H1 (cell line): ENCODE results near the gene ACKR2. TPM values are rescaled to one million over a fixed set of nuclear protein-coding genes. Genes with fewer than 3 reads are reported as not detected.

ENCODE experiments used
- CTCF ChIA-PET: fragments of 300-600 bp; sonication (Branson Sonifier 250); formaldehyde crosslinking; loops from one replicate; lab custom pipeline; 2021; ENCODE audit not compliant: partially characterized antibody; lab: Charles Lee
- POLR2A ChIA-PET: fragments of 300-600 bp; sonication (Branson Sonifier 250); formaldehyde crosslinking; loops from one replicate; lab custom pipeline; 2021; ENCODE audit warnings: inconsistent platforms; ENCODE audit not compliant: partially characterized antibody; lab: Charles Lee
- DNase-seq, 2 experiments: peaks; one replicate each; pipeline versions ENCODE4 v3.0.0 to v3.0.0-alpha.2; 2010 to 2022; ENCODE audit warnings: low spot score in 2 of 2, low read depth in 1 of 2, mixed read lengths in 1 of 2
- FAIRE-seq: peaks from 2 replicates; lab custom pipeline; 2011; peaks lifted over from hg19 to GRCh38; lab: Jason Lieb, UNC
- H2AFZ ChIP-seq: 2 replicates; pipeline ENCODE4 v1.8.1; 2012; ENCODE audit warnings: low read length, inconsistent platforms
- H2AK5ac ChIP-seq: 2 replicates; pipeline ENCODE4 v1.6.1; 2013; ENCODE audit warnings: low read depth, low read length
- H2BK120ac ChIP-seq: replicated peaks from 2 replicates; pipeline ENCODE3; 2013; ENCODE audit warnings: low read depth, low read length, inconsistent platforms
- H2BK12ac ChIP-seq: 2 replicates; pipeline ENCODE4 v1.6.1; 2013; ENCODE audit warnings: low read depth, low read length
- H2BK15ac ChIP-seq: 2 replicates; pipeline ENCODE4 v1.6.1; 2013; ENCODE audit warnings: low read length
- H2BK20ac ChIP-seq: 2 replicates; pipeline ENCODE4 v1.6.1; 2013; ENCODE audit warnings: low read length
- H2BK5ac ChIP-seq: 2 replicates; pipeline ENCODE4 v1.6.1; 2013; ENCODE audit warnings: low read depth, low read length
- H3K14ac ChIP-seq: 2 replicates; pipeline ENCODE4 v1.6.1; 2013; ENCODE audit warnings: inconsistent platforms; ENCODE audit not compliant: insufficient read length
- H3K18ac ChIP-seq: 2 replicates; pipeline ENCODE4 v1.6.1; 2013; ENCODE audit warnings: low read length; ENCODE audit errors: extremely low read depth
- H3K23ac ChIP-seq: 2 replicates; pipeline ENCODE4 v1.6.1; 2013; ENCODE audit warnings: inconsistent platforms; ENCODE audit not compliant: insufficient read length
- H3K23me2 ChIP-seq: 2 replicates; pipeline ENCODE4 v1.6.1; 2013; ENCODE audit warnings: low read depth, low read length
- H3K27ac ChIP-seq: 2 replicates; pipeline ENCODE4 v1.6.1; 2011; ENCODE audit warnings: low read depth, low read length, inconsistent platforms
- H3K27me3 ChIP-seq, 4 experiments: replicated peaks in 1 of 4; 1 replicate in 1 of 4; 2 replicates in 3 of 4; pipeline versions ENCODE4 v1.6.1 to v1.8.1; 2011 to 2013; ENCODE audit warnings: low read length in 3 of 4, mild to moderate bottlenecking in 3 of 4, inconsistent platforms in 2 of 4, mixed read lengths in 2 of 4, moderate library complexity in 1 of 4; ENCODE audit not compliant: control insufficient read depth in 3 of 4, insufficient read depth in 3 of 4; ENCODE audit errors: extremely low read depth in 1 of 4
- H3K36me3 ChIP-seq, 4 experiments: 2 replicates each; pipeline versions ENCODE4 v1.6.1 to v1.8.1; 2011 to 2013; ENCODE audit warnings: mild to moderate bottlenecking in 4 of 4, low read length in 3 of 4, moderate library complexity in 2 of 4, control low read depth in 1 of 4, inconsistent platforms in 1 of 4; ENCODE audit not compliant: insufficient read depth in 4 of 4, control insufficient read depth in 2 of 4
- H3K4ac ChIP-seq: replicated peaks from 2 replicates; pipeline ENCODE3; 2013; ENCODE audit warnings: low read length, low read depth, mixed read lengths, inconsistent platforms; ENCODE audit not compliant: insufficient read length
- H3K4me1 ChIP-seq, 4 experiments: replicated peaks in 1 of 4; 1 replicate in 1 of 4; 2 replicates in 3 of 4; pipeline versions ENCODE4 v1.6.1 to v1.8.1; 2011 to 2013; ENCODE audit warnings: low read length in 3 of 4, inconsistent platforms in 2 of 4, mixed read lengths in 1 of 4; ENCODE audit not compliant: insufficient read depth in 4 of 4, control insufficient read depth in 3 of 4
- H3K4me2 ChIP-seq, 2 experiments: 2 replicates each; pipeline versions ENCODE4 v1.6.1 to v1.8.1; 2011 to 2013; ENCODE audit warnings: low read depth in 2 of 2, low read length in 2 of 2, control low read depth in 1 of 2, inconsistent platforms in 1 of 2, mild to moderate bottlenecking in 1 of 2; ENCODE audit not compliant: insufficient read depth in 1 of 2
- H3K4me3 ChIP-seq, 4 experiments: fragments of 200-600, 300-600 bp in 1 of 4; sonication (generic), shearing (Covaris generic), sonication (Bioruptor Twin) in 1 of 4; 2 replicates each; pipeline versions ENCODE4 v1.5.1 to v1.8.1; 2011 to 2016; ENCODE audit warnings: low read length in 4 of 4, low read depth in 3 of 4, control low read depth in 2 of 4, inconsistent platforms in 2 of 4, mild to moderate bottlenecking in 2 of 4, mixed read lengths in 1 of 4, moderate library complexity in 1 of 4; ENCODE audit not compliant: insufficient read depth in 2 of 4; ENCODE audit errors: extremely low read depth in 1 of 4
- H3K56ac ChIP-seq: replicated peaks from 2 replicates; pipeline ENCODE3; 2013; ENCODE audit warnings: low read depth, mild to moderate bottlenecking, mixed read lengths, low read length, inconsistent platforms; ENCODE audit not compliant: insufficient read length
- H3K79me1 ChIP-seq: 2 replicates; pipeline ENCODE4 v1.6.1; 2013; ENCODE audit warnings: low read depth, low read length, control low read depth
- H3K79me2 ChIP-seq, 2 experiments: 2 replicates each; pipeline versions ENCODE4 v1.6.1 to v1.8.1; 2012 to 2013; ENCODE audit warnings: low read length in 2 of 2, mild to moderate bottlenecking in 2 of 2, inconsistent platforms in 1 of 2; ENCODE audit not compliant: insufficient read depth in 2 of 2, control insufficient read depth in 1 of 2
- H3K9ac ChIP-seq, 4 experiments: replicated peaks in 1 of 4; 1 replicate in 1 of 4; 2 replicates in 3 of 4; pipeline versions ENCODE4 v1.6.1 to v1.8.1; 2011 to 2013; ENCODE audit warnings: low read depth in 3 of 4, low read length in 3 of 4, control low read depth in 2 of 4, mild to moderate bottlenecking in 2 of 4, moderate library complexity in 2 of 4, inconsistent platforms in 1 of 4; ENCODE audit errors: extremely low read depth in 1 of 4
- H3K9me3 ChIP-seq, 2 experiments: 2 replicates each; pipeline versions ENCODE4 v1.6.1 to v1.8.1; 2012 to 2013; ENCODE audit warnings: mild to moderate bottlenecking in 2 of 2, moderate library complexity in 2 of 2, control low read depth in 1 of 2, inconsistent platforms in 1 of 2, low read depth in 1 of 2, low read length in 1 of 2, mixed read lengths in 1 of 2; ENCODE audit not compliant: insufficient read depth in 2 of 2
- H4K20me1 ChIP-seq, 2 experiments: replicated peaks in 1 of 2; 2 replicates each; pipeline versions ENCODE3 to v1.8.1; 2011 to 2013; ENCODE audit warnings: inconsistent platforms in 2 of 2, low read length in 2 of 2, mild to moderate bottlenecking in 1 of 2; ENCODE audit not compliant: insufficient read depth in 2 of 2, control insufficient read depth in 1 of 2
- H4K5ac ChIP-seq: 2 replicates; pipeline ENCODE4 v1.6.1; 2013; ENCODE audit warnings: low read length, low read depth, mixed read lengths, inconsistent platforms; ENCODE audit not compliant: insufficient read length
- H4K8ac ChIP-seq: 2 replicates; pipeline ENCODE4 v1.8.0; 2013; ENCODE audit warnings: mild to moderate bottlenecking, moderate library complexity, low read length, inconsistent platforms; ENCODE audit not compliant: insufficient read depth; ENCODE audit errors: extremely low read depth
- H4K91ac ChIP-seq: replicated peaks from 2 replicates; pipeline ENCODE3; 2013; ENCODE audit warnings: low read length, mixed read lengths, inconsistent platforms; ENCODE audit not compliant: insufficient read length
- RBBP5 ChIP-seq: IDR thresholded peaks from 2 replicates; pipeline ENCODE4 v1.7.1; 2012; ENCODE audit warnings: low read depth, mild to moderate bottlenecking, inconsistent platforms, low read length, moderate library complexity, borderline replicate concordance
- SP4 ChIP-seq: IDR thresholded peaks from 2 replicates; pipeline ENCODE4 v1.6.1; 2012; ENCODE audit warnings: low read length, inconsistent platforms
- WGBS, 2 experiments: shearing (Covaris generic) in 1 of 2; methylation state at CpG; one replicate each; pipeline versions ENCODE4 v1.1.6 to v1.1.7; 2013 to 2015; ENCODE audit warnings: low lambda C conversion rate in 2 of 2, mixed read lengths in 2 of 2, inconsistent platforms in 1 of 2, low coverage in 1 of 2, missing lambda C conversion rate in 1 of 2; ENCODE audit not compliant: insufficient replicate concordance in 2 of 2, insufficient coverage in 1 of 2, insufficient read length in 1 of 2; ENCODE audit errors: extremely low coverage in 1 of 2, missing lambda C conversion rate in 1 of 2; 5-methylcytosine and 5-hydroxymethylcytosine counted together
- polyA plus RNA-seq, 7 experiments: library from polyadenylated mRNA; depleted of rRNA in 3 of 7; stranded (reverse) in 5 of 7; unstranded in 2 of 7; fragments of >200 nt in 5 of 7; fragments of 200-250 nt in 2 of 7; gene quantifications; 1 replicate in 5 of 7; 2 replicates in 1 of 7; 4 replicates in 1 of 7; pipeline versions ENCODE4 v1.2.1 to v1.2.3, GENCODE V29; 2011 to 2013; ENCODE audit warnings: missing spikeins in 2 of 7, mixed read lengths in 2 of 7
- total RNA-seq: library from RNA; stranded (reverse); fragmentation: NEBNext Ultra II Directional; extraction: Animal tissue kit (Norgen Biotek cat#: 25700); gene quantifications from 2 replicates; pipeline ENCODE4 v1.2.1, GENCODE V29; 2021

Gene ACKR2
- total and polyA plus RNA-seq, 2 of the 8 experiments (the other 6 are each of a cell fraction or from before 2014, with no cell fraction given): 0.09 to 0.12 TPM

- Histone ChIP-seq H3K4me2 (no peak overlapping the region), H3K14ac (no peak overlapping the region), H3K79me1 (no peaks in the 10 kb centered on the region), H2BK20ac (no peak overlapping the region), H3K56ac (no peak overlapping the region), H4K20me1 (no peaks in the 10 kb centered on the region), H2AFZ (no peak overlapping the region), H4K8ac (no peak overlapping the region), H3K23ac (no peak overlapping the region), H2AK5ac (no peak overlapping the region), H3K27me3 (no peaks in the 10 kb centered on the region; a peak in 1 of 7 replicates), H3K18ac (no peak overlapping the region), H3K4me3 (no peak overlapping the region), H2BK15ac (no peak overlapping the region), H3K4ac (no peak overlapping the region), H3K4me1 (peaks cover 0 to 4% (median 2%) of the 10 kb centered on the region in 4 experiments; a peak in 2 of 7 replicates), H2BK120ac (no peak overlapping the region), H4K91ac (no peak overlapping the region), H2BK5ac (no peak overlapping the region), H3K79me2 (no peaks in the 10 kb centered on the region), H3K36me3 (no peaks in the 10 kb centered on the region; a peak in 1 of 8 replicates), H3K9me3 (no peaks in the 10 kb centered on the region), H3K27ac (no peak overlapping the region), H3K9ac (no peak overlapping the region), H3K23me2 (no peaks in the 10 kb centered on the region), H4K5ac (no peak overlapping the region), H2BK12ac (no peak overlapping the region)
- POLR2A ChIA-PET: interaction anchor here (0.6 to 0.7 kb wide), 3 partner anchors 14 to 197 kb away, joined by 3 to 4 read pairs (median 3); no protein-coding TSS in a partner anchor
- no peak for FAIRE-seq
- TF ChIP-seq SP4 (no peak), RBBP5 (no peak)
- CTCF ChIA-PET: interaction anchor here (0.7 to 1.9 kb wide), 4 partner anchors 9 to 60 kb away, joined by 3 to 5 read pairs (median 4); no protein-coding TSS in a partner anchor
- 79% methylated on average over 2 of the region's 2 CpGs; no CpG with 5 or more reads in 1 of the 2 experiments for WGBS, 2 experiments
- DNase-seq: no peak
Measured at GRCh38 chr3:42815826-42816225, 6.6 kb downstream of the ACKR2 start.
